ENCODE measurements around the gene TPP2.

Gene TPP2

GRCh38 chr13:102620516-102620915, 23.7 kb downstream of the TPP2 start:
- Histone ChIP-seq H3K36me3 (replicated peaks; ENCODE audit: insufficient read depth, low read length) (peaks cover 35% of the 10 kb centered on the region), H3F3A (ENCODE audit: insufficient read depth, low read length) (peaks cover 3% of the 10 kb centered on the region; the same call in 1 of the 2 replicates), H4K20me1 (ENCODE audit: insufficient read depth, low read length) (peaks cover 26% of the 10 kb centered on the region), H3K79me2 (ENCODE audit: low read length) (peaks cover 93% of the 10 kb centered on the region), H3K9me2 (replicated peaks; ENCODE audit: insufficient read depth, low read length) (no peaks in the 10 kb centered on the region), H3K4me2 (ENCODE audit: low read depth, low read length) (no peak overlapping the region), H3K4me1 (ENCODE audit: low read length) (no peaks in the 10 kb centered on the region), H3K4me3 (ENCODE audit: low read length) (no peak overlapping the region), H3K27ac (ENCODE audit: low read length) (no peak overlapping the region), H3K9me3 (replicated peaks; ENCODE audit: insufficient read depth, low read length) (no peaks in the 10 kb centered on the region), H2AFZ (ENCODE audit: low read length) (no peak overlapping the region), H3K9ac (ENCODE audit: low read length) (no peak overlapping the region), H3K27me3 (replicated peaks; ENCODE audit: insufficient read depth, low read length) (no peaks in the 10 kb centered on the region)
- DNase-seq: no peak
- TF ChIP-seq, protein P1, sequence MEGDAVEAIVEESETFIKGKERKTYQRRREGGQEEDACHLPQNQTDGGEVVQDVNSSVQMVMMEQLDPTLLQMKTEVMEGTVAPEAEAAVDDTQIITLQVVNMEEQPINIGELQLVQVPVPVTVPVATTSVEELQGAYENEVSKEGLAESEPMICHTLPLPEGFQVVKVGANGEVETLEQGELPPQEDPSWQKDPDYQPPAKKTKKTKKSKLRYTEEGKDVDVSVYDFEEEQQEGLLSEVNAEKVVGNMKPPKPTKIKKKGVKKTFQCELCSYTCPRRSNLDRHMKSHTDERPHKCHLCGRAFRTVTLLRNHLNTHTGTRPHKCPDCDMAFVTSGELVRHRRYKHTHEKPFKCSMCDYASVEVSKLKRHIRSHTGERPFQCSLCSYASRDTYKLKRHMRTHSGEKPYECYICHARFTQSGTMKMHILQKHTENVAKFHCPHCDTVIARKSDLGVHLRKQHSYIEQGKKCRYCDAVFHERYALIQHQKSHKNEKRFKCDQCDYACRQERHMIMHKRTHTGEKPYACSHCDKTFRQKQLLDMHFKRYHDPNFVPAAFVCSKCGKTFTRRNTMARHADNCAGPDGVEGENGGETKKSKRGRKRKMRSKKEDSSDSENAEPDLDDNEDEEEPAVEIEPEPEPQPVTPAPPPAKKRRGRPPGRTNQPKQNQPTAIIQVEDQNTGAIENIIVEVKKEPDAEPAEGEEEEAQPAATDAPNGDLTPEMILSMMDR (IDR thresholded peaks at IDR 0.05; ENCODE audit: low read length): no peak
- no peak for TF ChIP-seq EZH2phosphoT487 (IDR thresholded peaks at IDR 0.05; ENCODE audit: low read length)

- H3K9me2 ChIP-seq (replicated peaks; ENCODE audit: insufficient read depth, low read length): no peaks in the 10 kb centered on the region
- TF ChIP-seq EZH2phosphoT487 (IDR thresholded peaks at IDR 0.05; ENCODE audit: low read length) (no peak), EZH2 (optimal IDR thresholded peaks at IDR 0.05; ENCODE audit: low read depth, low read length) (no peak)
- TF ChIP-seq, protein P1 (IDR thresholded peaks at IDR 0.05; ENCODE audit: low read length): no peak
- H3K27me3 ChIP-seq (replicated peaks; ENCODE audit: insufficient read depth, low read length): no peaks in the 10 kb centered on the region
- no peak for DNase-seq
- peaks cover 38% of the 10 kb centered on the region for H3K36me3 ChIP-seq (replicated peaks; ENCODE audit: insufficient read depth, low read length)
- H3K4me2 ChIP-seq (ENCODE audit: low read depth, low read length): no peak overlapping the region
- 0 out of 2 replicates have a peak, but pooled peaks cover 3% of the 10 kb centered on the region for H3F3A ChIP-seq (ENCODE audit: insufficient read depth, low read length)
- H4K20me1 ChIP-seq (ENCODE audit: insufficient read depth, low read length): no peaks in the 10 kb centered on the region
- H3K9ac ChIP-seq (ENCODE audit: low read length): no peak overlapping the region
- H3K4me3 ChIP-seq (ENCODE audit: low read length): no peak overlapping the region
- no peak overlapping the region for H3K27ac ChIP-seq (ENCODE audit: low read length)
- H2AFZ ChIP-seq (ENCODE audit: low read length): no peak overlapping the region
- H3K79me2 ChIP-seq (ENCODE audit: low read length): peaks cover 72% of the 10 kb centered on the region
- no peaks in the 10 kb centered on the region for H3K9me3 ChIP-seq (replicated peaks; ENCODE audit: insufficient read depth, low read length)
- no peaks in the 10 kb centered on the region for H3K4me1 ChIP-seq (ENCODE audit: low read length)
These were observed 30.1 kb downstream of the TPP2 start for GRCh38 chr13:102626928-102627327.

DNA sequence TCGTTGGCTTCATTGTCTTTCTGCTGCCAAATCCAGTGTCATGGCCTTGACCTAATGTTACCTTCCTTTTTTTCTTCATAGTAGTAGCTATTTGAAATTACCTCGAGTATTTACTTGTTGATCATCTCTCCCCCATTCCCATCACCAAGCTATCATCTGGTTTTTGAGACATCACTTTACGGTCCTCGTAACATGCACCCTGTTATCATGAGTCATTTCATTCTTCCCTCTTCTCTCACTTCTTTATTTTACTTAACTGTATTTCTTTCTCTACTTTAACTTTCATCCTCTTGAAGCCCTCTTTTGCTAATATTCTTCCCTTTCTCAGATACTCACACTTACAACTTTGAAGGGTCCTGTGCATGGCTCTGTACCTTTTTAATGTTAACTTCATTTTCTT, 31.8 kb downstream of the TPP2 start:
- Histone ChIP-seq H3K27me3 (replicated peaks; ENCODE audit: insufficient read depth, low read length) (no peaks in the 10 kb centered on the region), H3K4me3 (ENCODE audit: low read length) (no peak overlapping the region), H3K27ac (ENCODE audit: low read length) (no peak overlapping the region), H3K4me1 (ENCODE audit: low read length) (no peaks in the 10 kb centered on the region), H3K4me2 (ENCODE audit: low read depth, low read length) (no peak overlapping the region), H4K20me1 (ENCODE audit: insufficient read depth, low read length) (no peaks in the 10 kb centered on the region), H2AFZ (ENCODE audit: low read length) (no peak overlapping the region), H3F3A (ENCODE audit: insufficient read depth, low read length) (0 out of 2 replicates have a peak, but pooled peaks cover 3% of the 10 kb centered on the region), H3K79me2 (ENCODE audit: low read length) (peaks cover 62% of the 10 kb centered on the region), H3K9me3 (replicated peaks; ENCODE audit: insufficient read depth, low read length) (no peaks in the 10 kb centered on the region), H3K36me3 (replicated peaks; ENCODE audit: insufficient read depth, low read length) (peaks cover 40% of the 10 kb centered on the region), H3K9me2 (replicated peaks; ENCODE audit: insufficient read depth, low read length) (no peaks in the 10 kb centered on the region), H3K9ac (ENCODE audit: low read length) (no peak overlapping the region)
- no peak for DNase-seq
- TF ChIP-seq, protein P1 (IDR thresholded peaks at IDR 0.05; ENCODE audit: low read length): no peak
- TF ChIP-seq EZH2phosphoT487 (IDR thresholded peaks at IDR 0.05; ENCODE audit: low read length): no peak
